ENCODE data around the gene GTPBP3.

The GTPBP3 gene

DNA sequence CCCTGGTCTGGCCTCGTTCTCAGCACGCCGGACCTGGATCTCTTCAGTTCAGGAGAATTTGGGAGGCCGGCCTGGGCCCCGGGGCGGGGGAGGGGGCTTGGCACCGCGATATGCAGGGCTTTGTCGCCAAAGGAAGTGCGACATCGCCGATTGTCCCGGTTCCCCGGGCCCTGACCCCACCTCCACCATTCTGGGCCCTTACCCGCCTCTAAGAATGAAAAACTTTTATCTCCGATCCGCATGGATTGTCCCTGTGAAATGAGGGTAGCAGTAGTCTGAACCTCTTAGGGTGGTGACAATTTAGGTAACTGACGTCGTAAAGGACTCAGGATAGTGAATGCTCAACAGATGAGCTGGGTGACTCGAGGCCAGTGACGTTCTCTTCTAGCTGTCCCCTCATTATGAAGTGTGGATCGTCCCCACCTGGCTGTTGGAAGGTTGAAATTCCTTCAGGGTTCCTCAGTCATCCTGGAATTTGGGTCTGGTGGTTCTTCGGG, 27.3 kb upstream of the GTPBP3 start:
- no peak for DNase-seq

DNA sequence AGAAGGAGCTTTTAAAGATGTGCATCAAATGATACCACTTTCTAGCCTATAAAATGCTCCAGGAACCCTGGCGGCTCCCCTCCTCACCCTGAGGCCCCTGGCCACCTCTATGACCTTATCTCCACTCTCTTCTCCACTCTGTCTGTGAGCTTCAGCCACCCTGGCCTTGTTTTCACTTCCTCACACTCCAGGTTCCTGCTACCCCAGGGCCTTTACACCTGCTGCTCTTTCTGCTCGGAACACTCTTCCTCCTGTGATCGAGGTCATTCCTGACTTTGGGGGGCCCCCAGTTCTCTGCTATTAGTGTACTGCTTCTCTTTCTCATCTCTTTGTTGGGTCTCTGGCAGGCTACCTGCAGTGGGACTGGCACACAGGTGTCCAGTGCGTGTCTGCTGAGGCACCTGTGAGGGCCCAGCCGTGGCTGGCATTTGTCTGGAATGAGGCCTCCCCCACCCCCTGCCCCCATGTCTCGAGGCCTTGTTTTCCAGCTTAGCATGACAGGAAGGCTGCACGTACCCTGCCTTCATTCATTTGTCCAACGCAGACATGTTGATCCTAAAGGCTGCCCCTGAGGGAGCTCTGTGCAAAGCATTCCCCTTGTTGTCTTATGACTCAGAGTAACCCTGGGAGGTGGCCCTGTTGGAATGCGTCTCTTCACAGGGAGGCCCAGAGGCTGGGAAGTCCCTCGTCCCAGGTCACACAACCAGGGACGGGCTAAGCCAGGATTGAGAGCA, 25.7 kb upstream of the GTPBP3 start:
- no peak for DNase-seq

DNA sequence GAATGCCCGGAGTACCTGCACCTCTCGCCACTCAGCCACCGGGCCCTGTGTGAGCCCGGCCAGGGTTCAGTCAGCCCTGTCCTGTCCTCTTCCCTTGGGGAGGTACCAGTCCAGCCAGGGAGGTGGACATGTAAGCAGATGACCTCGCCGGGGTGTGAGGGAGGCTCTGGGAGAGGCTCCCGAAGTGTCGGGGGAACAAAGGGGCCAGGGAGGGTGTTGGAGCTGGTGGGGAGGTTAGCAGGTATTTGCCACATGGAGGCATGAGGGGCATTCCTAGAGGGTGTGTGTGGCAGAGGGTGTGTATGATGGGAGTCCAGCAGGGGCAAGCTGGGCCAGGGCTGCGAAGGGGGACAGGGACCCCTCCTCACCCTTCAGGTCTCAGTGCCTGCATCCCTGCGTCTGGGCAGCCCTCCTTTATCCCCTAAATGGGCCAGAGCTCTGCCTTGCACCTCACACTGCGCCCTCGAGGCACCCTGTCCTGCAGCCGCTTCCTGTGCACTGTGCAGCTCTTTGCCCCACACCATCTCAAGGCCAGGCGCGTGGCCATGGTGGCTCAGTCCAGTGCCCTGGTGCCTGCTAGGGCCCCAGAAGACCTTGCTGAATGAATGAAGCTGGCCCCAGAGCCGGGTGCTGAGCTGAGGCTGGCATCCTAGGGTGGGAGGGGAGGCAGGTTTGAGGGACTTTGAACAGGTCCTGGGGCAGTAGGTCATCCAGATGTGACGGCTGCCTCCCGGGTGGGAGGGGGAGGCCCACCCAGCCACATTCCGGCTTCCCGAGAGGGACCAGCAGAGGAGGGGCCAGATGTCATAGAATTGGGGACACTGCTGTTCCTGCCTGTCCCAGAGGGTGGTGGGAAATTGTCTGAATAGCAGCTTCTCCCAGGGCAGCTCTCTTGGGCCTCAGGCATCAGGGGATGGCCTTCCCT, 24.9 kb upstream of the GTPBP3 start:
- no peak for DNase-seq

DNA sequence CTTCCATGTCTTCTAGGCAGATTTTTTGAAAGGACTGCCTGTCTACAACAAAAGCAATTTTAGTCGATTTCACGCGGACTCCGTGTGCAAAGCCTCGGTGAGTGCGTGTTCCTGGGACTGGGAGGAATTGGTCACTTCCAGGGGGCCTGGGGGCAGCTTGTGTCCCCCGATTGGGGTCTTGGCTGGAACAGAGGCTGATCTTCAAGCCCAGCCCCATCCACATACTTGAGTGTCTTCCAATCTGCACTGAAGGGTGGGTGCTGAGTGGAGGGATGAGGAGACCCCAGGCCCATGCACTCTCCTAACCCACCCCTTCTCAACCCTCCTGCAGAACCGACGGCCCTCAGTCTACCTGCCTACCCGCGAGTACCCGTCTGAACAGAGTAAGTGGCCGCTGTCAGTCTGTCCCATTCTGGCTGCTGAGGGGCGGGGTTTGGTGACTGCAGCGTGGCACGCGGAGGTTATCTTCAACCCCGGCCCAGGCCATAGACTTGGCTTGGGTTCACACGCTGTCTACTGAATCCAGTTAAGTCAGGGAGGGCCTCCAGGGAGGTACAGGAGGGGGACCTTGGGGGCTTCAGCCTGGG, 23.3 kb upstream of the GTPBP3 start:
- no peak for DNase-seq

DNA sequence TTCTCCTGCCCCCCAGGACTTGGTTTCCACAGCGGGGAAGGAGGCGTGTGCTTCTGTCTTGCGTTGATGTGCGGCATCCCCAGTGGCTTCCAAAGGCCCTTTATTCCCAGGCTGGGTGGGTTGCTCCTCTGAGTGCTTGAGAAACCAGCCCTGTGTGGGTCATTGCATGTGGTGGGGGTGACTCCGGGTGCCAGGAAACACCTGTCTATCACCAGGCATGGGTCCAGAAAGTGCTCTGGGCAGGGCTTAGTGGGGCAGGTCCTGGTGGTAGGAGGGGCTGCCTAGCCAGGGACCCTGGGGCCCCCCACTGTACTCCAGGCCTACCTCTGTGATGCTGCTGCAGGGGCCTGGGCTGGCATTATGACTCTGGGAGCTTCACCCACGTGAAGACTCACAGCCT, 18.4 kb upstream of the GTPBP3 start:
- no peak for DNase-seq

DNA sequence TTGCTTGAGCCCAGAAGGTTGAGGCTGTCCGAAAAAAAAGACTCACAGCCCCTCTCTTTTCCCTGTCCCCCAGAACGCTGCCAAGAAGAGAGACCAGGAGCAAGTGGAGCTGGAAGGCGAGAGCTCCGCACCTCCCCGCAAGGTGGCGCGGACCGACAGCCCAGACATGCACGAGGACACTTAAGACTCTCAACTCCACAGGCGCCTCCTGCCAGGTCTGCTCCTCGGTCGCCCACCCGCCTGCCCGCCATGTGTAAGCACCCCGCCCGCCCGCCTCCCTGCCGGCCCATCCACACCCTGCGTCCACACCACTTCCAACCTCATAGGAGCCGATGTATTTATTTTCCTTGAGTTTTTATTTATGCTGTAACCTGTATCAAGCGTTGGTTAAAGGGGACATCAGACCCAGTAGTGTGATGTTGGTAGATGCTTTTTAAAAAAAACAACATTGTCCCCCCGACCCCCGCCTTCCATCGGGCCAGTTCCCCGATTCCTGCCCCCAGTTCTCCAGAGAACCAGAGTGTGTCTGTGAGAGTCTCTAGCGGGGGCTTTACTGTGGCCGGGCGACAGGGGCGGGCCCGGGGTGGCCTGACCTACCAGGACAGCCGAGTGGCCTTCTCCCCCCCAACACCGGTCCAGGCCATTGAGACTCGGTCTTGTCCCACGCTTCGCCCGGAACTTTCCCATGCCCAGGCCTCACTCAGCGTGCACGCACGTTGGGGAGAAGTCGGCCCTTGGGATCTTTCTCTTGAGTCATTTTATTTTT, 17.7 kb upstream of the GTPBP3 start:
- no peak for DNase-seq

DNA sequence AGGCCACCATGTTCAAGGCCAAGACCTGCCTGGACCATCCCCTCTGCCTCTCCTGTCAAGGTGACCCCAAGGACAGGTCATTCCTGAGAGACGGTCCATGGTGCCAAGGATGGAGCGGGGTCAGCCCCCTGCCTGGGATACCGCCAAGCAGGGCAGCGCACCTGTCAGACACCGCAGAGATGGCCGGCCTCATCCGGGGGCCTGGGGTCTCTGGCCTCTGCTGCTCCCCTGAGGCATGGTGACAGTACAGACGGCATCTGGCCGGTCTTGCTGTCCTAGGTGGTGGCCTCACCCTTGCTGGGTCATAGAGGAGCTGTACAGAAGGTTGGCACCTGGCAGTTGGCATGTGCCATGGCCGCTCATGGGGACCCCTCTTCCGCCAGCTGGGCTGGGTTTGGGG, 16.9 kb upstream of the GTPBP3 start:
- DNase-seq: no peak

DNA sequence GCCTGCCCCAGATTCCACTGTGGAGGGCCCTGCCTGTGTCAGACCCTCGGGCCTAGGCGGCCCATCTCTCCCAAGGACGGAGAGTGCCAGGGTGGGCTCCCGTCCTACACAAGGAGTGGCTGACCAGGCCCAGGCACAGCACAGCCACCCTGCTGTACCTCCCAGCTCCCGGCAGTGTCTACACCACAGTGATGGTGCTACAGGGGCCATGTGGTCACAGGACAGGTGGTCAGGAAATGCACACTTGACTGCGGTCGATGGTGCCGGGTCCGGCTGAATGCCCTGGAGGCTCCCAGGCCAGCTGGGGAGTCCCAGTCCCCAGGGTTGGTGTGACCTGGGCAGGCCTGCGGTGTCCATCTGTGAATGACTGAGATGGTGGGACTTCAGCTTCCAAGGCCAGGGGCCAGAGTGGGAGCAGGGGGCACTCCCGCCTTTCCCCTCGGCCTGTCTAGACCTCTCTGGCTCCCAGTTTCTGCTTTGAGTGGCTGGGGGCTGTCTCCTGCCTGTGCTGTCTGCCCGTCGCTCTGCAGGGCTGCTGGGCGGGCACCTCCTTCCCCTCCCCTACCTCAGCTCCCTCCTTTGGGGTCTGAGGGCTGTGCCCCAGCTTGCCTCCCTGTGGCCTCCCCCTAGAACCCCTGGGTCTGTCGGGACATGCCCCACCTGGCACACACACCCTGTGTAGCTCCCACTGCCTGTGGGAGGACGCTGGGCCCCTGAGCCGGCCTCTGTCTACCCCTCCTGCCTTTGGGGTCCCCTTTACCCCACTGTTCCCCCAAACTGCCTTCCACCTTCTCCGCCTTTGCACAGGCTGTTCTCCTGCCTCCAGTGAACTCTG, 15.5 kb upstream of the GTPBP3 start:
- DNase-seq: no peak

DNA sequence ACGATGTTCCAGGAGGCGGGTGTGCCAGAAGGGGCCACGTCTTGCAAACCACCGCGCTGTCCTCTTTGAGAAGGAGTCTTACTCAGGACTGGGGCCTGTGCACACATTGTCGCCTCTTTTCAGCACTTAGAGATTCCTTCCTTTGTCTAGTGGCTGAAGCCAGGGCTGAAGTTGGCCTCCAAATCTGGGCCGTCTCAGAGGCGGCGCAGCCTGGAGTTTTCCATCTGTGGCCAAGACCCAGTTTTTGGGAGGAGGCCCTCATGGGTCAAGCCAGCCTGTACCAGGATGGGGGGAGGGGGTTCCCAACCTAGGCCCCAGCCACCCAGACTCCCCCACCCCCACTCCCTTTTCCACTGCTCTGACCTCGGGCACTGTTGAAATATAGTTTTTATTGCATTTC, 14.5 kb upstream of the GTPBP3 start:
- no peak for DNase-seq

DNA sequence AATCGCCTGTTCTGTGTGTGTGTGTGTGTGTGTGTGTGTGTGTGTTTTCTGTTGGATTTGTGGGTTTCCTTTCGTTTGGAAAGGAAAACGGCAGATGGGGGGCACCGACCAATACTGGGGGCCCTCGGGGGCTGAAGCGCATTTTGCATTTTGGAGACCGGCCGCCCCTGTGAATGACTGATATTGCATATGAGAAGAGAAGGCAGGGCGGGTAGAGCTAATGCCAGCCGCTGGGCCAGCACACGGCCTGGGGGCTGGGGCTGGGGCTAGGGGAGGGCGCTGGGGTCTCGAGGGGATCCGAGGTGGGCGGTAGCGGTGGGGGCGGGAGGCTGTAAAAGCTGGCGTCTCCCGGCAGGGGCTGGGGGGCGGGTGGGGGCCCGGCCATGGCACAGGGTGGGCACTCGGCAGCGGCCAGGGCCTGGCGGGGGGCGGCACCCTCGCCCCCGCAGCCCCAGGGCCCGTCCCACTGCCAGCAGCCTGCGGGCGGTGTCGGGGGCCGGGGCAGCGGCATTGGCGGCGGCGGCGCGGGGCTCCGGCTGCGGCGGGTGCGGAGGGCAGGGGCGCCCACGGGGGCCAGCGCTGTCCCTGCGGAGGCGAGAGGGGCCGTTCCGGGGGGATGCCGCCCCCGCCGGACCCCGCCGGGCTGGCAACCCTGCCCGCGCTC, 13.9 kb upstream of the GTPBP3 start:
- no peak for DNase-seq

DNA sequence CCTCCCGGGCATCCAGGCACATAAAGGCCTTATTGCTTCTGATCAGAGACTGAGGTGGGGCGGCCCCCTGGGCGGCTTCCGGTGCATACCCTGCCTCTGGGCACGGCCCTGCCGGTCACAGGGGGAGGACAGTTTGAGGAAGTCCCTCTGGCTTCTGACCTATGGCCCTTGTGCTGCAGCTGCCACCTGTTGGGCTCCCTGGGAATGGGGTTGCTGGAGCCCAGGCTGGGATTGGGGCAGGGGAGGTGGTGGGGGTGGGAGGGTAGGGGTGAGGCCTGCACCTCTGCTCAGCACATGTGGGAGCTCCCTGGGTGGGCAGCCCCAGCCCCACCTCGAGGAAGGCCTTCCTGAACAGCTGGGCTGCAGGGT, 13.4 kb upstream of the GTPBP3 start:
- no peak for DNase-seq

DNA sequence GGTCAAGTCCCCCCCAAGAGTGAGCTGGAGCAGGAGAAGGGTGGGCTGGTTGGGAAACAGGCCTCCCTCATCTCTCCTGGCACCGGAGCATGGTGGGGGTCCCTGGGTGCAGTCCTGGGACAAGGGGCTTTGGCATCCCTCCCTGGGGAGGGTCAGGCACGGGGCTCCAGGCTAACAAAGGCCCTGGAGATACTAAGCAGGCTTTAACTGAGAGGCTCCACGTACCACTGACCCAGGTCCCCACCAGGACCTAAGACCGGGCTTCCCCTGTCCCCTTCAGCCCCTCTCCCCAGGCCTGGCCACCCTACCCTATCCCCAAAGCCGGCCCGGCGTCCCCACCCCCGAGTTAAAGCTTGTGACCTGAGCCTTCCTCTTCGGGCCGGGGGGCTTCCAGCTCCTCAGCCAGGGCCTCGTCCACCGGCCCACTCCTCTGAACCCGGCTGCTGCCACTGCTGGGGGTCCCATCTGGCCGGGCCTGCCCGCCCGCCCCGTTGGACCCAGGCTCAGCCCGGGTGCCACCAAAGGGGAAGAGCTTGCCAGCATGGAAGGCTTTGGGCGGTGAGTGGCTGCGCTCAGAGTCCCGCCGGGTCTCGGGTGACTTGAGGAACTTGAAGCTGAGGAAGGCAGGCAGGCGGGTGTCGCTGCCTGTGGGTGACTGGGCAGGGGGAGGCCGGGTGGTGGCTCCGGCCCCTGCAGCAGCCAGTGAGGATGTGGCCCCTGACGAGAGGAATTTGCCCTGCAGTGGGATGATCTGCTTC, 12.8 kb upstream of the GTPBP3 start:
- DNase-seq: no peak

DNA sequence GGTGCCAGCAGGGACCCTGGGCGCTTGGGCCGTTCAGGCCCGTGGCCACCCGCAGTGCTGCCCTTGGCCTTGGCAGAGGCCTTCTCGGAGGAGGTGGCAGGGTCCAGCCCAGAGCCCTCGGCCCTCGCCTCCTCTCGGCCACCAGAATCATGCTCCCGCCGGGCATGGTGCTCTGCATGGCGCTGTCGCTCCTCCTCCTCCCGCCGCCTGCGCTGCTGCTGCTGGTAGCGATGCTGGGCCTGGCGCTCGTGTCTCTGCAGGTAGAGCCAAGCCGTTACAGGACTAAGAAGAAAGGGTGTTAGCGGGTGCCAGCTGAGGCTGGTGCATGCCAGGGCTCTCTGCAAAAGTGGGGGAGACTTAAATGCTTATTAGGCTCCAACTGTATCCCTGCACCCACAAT, 12.2 kb upstream of the GTPBP3 start:
- DNase-seq: no peak

DNA sequence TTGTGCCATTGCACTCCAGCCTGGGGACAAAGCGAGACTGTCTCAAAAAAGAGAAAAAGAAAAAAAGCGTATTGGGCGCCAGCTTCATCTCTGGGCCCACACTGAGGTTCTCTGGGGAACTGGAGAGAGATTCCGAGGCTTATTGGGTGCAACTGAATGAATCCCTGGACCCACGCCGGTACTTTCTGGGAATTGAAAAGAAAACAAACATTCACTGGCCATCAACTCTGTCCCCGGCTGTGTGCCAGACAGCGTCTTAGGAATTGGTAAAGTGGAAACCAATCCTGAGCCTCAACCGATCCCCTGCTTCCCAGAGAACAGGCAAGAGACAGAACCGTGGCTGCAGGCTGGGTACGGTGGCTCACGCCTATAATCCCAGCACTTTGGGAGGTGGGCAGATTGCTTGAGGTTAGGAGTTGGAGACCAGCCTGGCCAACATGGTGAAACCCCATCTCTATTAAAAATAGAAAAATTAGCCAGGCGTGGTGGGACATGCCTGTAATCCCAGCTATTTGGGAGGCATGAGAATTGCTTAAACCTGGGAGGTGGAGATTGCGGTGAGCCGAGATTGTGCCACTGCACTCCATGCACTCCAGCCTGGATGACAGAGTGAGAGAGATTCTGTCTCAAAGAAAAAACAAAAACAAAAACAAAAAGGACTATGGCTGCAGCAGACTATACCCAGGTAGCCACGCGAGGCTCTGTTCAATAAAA, 11.3 kb upstream of the GTPBP3 start:
- DNase-seq: no peak

DNA sequence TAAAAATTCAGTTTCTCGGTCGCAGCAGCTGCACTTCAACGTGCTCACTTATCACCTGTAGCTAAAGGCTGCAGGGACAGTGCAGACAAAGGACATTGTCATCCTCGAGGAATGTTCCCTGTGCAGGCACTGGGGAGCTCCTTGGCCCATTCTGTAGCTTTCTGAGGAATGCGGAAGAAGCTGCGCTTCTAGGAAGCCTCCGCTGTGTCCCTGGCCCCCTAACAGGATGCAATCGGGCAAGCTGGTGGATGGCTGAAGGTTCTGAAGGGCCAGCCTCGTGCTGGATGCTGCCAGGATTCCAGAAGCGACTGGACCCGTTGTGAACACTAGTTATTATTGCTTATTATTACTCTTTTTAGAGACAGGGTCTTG, 10.8 kb upstream of the GTPBP3 start:
- no peak for DNase-seq

DNA sequence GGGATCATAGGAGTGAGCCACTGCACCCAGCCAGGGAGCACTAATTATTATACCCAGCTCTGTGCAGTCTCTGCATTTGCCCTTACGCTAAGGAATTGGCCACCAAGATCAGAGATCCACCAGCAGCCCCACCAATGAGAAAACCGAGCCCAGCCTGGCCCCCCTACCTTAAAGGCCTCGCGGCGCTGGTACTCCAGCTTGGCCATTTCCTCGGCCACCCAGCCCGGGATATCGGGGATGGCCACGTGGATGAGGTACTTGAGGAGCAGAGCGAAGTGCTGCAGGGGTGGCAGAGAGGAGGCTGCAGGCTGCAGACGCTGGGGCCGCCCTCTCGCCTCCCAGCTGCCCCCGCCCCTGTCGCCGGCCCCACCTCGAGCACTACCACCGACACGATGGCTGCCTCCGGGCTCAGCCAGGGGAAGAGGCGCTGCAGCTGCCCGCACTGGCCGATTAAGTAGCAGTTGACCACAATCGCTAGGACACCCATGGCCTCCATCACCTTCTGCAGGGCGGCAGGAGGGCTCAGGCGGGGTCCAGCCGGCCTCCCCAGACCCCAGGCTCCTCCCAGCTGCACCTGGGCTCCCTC, 10.2 kb upstream of the GTPBP3 start:
- no peak for DNase-seq

DNA sequence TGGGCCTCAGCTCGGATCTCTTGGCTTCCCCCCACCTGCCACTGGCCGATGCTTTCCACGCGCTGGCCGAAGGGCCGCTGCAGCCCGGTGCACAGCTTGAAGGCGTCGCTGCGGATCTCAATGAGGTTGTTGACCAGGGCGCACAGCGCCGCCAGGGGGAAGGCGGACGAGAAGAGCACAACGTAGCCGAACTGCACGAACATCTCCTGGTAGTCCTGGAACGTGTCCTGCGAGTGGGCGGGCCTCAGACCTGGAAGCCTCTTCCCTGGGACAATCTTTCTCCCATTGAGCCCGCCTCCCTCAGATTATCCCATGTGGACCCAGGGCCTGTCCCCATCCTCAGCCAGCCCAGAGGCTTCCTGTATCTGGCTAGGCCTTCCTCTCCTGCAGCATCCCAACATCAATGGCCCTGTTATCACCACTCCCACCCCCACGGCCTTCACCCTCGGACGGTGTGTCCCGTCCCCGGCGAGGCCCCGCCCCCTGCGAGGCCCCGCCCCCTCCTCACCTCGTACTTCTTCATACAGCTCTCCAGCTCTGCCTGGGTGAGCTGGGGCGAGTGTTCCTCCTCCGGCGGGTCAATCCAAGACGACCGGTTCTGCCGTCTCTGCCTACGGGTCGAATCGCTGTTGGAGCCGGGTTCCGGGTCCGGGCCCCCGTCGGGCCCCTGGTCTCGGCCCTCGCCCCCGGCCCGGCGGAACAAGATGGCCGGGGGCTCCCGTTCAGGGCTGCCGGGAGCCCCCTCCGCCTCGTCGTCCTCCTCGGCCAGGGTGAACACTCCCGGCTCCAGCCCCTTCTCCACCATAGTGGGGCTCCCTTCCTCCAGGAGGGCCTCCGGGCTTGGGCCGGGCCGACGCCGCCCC, 9.5 kb upstream of the GTPBP3 start:
- DNase-seq: peak; percentile 51

DNA sequence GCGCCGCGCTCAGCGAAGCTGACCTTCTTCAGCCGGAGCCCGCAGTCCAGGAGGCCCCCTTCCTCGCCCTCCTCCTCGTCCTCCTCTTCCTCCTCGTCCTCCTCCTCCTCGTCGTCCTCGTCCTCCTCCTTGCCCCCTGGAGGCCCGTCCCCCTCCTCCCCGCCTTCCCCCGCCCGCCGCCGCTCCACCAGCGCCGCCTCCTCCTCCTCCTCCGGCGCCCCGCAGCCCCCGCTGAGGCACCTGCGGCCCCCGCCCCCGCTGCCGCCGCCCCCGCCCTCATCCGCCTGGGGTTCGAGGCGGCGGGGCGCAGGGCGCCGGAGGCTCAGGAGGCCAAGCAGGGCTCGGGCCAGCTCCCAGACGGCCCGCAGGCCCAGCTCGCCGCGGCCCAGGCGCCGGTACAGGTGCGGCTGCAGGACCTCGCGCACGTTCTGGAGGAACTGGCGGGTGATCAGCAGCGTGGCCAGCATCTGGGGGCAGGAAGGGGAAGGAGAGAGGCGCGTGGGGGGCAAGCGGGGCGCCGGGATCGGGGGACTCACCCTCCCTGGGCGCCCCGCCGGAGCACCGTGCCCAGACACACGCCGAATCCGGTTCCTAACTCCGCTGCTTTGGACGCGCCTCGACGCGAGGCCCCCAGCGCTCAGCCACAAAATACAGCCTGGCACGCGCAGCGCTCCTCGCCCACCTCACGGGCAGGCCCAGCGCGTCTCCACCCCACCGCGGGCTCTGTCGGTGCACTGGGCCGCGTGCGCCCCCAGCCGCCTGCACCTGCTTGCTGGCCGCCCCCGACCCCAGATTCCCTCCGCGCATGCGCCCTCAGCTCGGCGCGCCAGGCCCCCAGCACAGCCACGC, 8.6 kb upstream of the GTPBP3 start:
- DNase-seq: no peak
